Fibroblast of lung (primary cell): ENCODE measurements around the gene CRIP2. TPM values are rescaled to one million over a fixed set of nuclear protein-coding genes. Genes with fewer than 3 reads are reported as not detected.

Experiments used
- DNase-seq, 2 donors: peaks; one replicate each; pipeline versions ENCODE4 v3.0.0 to v3.0.0-alpha.2; 2010; ENCODE audit warnings: low read depth in 2 of 2
- H2AFZ ChIP-seq: 2 replicates; pipeline ENCODE4 v1.5.1; 2012; ENCODE audit warnings: low read length, control low read depth, inconsistent platforms
- H3K27ac ChIP-seq: 2 replicates; pipeline ENCODE4 v1.5.1; 2011; ENCODE audit warnings: low read length, control low read depth; ENCODE audit not compliant: insufficient read depth
- H3K27me3 ChIP-seq: 2 replicates; pipeline ENCODE4 v1.5.1; 2011; ENCODE audit warnings: mild to moderate bottlenecking, low read length; ENCODE audit not compliant: control insufficient read depth, insufficient read depth
- H3K36me3 ChIP-seq: 2 replicates; pipeline ENCODE4 v1.5.1; 2011; ENCODE audit warnings: low read length; ENCODE audit not compliant: control insufficient read depth, insufficient read depth
- H3K4me1 ChIP-seq: 2 replicates; pipeline ENCODE4 v1.5.1; 2011; ENCODE audit warnings: low read length; ENCODE audit not compliant: control insufficient read depth, insufficient read depth; ENCODE audit errors: extremely low read depth
- H3K4me2 ChIP-seq: 2 replicates; pipeline ENCODE4 v1.5.1; 2011; ENCODE audit warnings: low read length, control low read depth; ENCODE audit not compliant: insufficient read depth; ENCODE audit errors: extremely low read depth
- H3K4me3 ChIP-seq, 4 experiments: fragments of 200-600 bp in 1 of 4; sonication (generic) in 1 of 4; replicated peaks in 1 of 4; 2 replicates each; pipeline ENCODE4 v1.5.1; 2011 to 2016; ENCODE audit warnings: low read length in 4 of 4, low read depth in 3 of 4, mild to moderate bottlenecking in 3 of 4, control low read depth in 2 of 4, inconsistent platforms in 1 of 4, mixed read lengths in 1 of 4; ENCODE audit not compliant: insufficient read depth in 1 of 4; ENCODE audit errors: control extremely low read depth in 1 of 4
- H3K79me2 ChIP-seq: 2 replicates; pipeline ENCODE4 v1.5.1; 2012; ENCODE audit warnings: mild to moderate bottlenecking, low read length, inconsistent platforms; ENCODE audit not compliant: control insufficient read depth, insufficient read depth
- H3K9ac ChIP-seq: 2 replicates; pipeline ENCODE4 v1.5.1; 2011; ENCODE audit warnings: mild to moderate bottlenecking, low read length, control low read depth; ENCODE audit not compliant: insufficient read depth
- H3K9me3 ChIP-seq: 2 replicates; pipeline ENCODE4 v1.5.1; 2012; ENCODE audit warnings: low read depth, low read length; ENCODE audit not compliant: control insufficient read depth, insufficient read depth
- H4K20me1 ChIP-seq: 2 replicates; pipeline ENCODE4 v1.5.1; 2011; ENCODE audit warnings: low read length; ENCODE audit not compliant: control insufficient read depth, insufficient read depth; ENCODE audit errors: extremely low read depth
- CTCF ChIP-seq, 2 donors: IDR thresholded peaks in 1 of 2; conservative IDR thresholded peaks in 1 of 2; 1 replicate in 1 of 2; 2 replicates in 1 of 2; pipeline ENCODE4 v1.5.1; 2011 to 2012; ENCODE audit warnings: low read length in 2 of 2, control low read depth in 1 of 2, inconsistent platforms in 1 of 2, low read depth in 1 of 2, mild to moderate bottlenecking in 1 of 2
- EZH2 ChIP-seq: IDR thresholded peaks from 2 replicates; pipeline ENCODE4 v1.5.1; 2012; ENCODE audit warnings: low read length, control low read depth, mild to moderate bottlenecking; ENCODE audit errors: missing control alignments
- polyA plus RNA-seq, 2 donors: library from polyadenylated mRNA; depleted of rRNA in 1 of 2; stranded (reverse) in 1 of 2; unstranded in 1 of 2; fragments of >200 nt; gene quantifications; 2 replicates each; pipeline ENCODE4 v1.2.1, GENCODE V29; 2011 to 2012; ENCODE audit warnings: missing spikeins in 1 of 2
- total RNA-seq: library from RNA; depleted of rRNA; stranded (reverse); fragments of >200 nt; gene quantifications from 2 replicates; pipeline ENCODE4 v1.2.1, GENCODE V29; 2014

CRIP2 gene
- total and polyA plus RNA-seq, 2 donors (not counting 1 experiment from before 2014, with no cell fraction given): 58.9 to 68.5 TPM

GRCh38 chr14:105439179-105439578 lies 35.4 kb upstream of the CRIP2 start:
- TF ChIP-seq EZH2: no peak
- TF ChIP-seq CTCF (conservative IDR thresholded peaks at IDR 0.05 in 1 of 2, IDR thresholded peaks at IDR 0.05 in 1 of 2; ENCODE audit: low read depth in 1 of 2, low read length in 2 of 2): no peak
- no peak overlapping the region for H3K27ac ChIP-seq
- H3K9ac ChIP-seq: no peak overlapping the region
- H3K4me3 ChIP-seq: no peak overlapping the region
- peaks cover 6% of the 10 kb centered on the region for H3K36me3 ChIP-seq
- no peak for DNase-seq
- no peak overlapping the region for H3K4me2 ChIP-seq
- no peaks in the 10 kb centered on the region for H3K9me3 ChIP-seq
- H3K79me2 ChIP-seq: peaks cover 47% of the 10 kb centered on the region
- no peaks in the 10 kb centered on the region for H3K4me1 ChIP-seq
- H3K27me3 ChIP-seq: no peaks in the 10 kb centered on the region
- H2AFZ ChIP-seq: no peak overlapping the region
- H4K20me1 ChIP-seq: no peaks in the 10 kb centered on the region

GRCh38 chr14:105439710-105440553 lies 34.7 kb upstream of the CRIP2 start:
- H3K9ac ChIP-seq: no peak overlapping the region
- no peaks in the 10 kb centered on the region for H3K9me3 ChIP-seq
- H3K4me3 ChIP-seq: no peak overlapping the region
- no peak for DNase-seq
- no peak overlapping the region for H3K4me2 ChIP-seq
- H3K79me2 ChIP-seq: peaks cover 41% of the 10 kb centered on the region
- H2AFZ ChIP-seq: no peak overlapping the region
- no peaks in the 10 kb centered on the region for H3K27me3 ChIP-seq
- H4K20me1 ChIP-seq: no peaks in the 10 kb centered on the region
- no peaks in the 10 kb centered on the region for H3K4me1 ChIP-seq
- H3K27ac ChIP-seq: no peak overlapping the region
- TF ChIP-seq EZH2: no peak
- H3K36me3 ChIP-seq: peaks cover 6% of the 10 kb centered on the region

GRCh38 chr14:105440554-105440900 lies 34.1 kb upstream of the CRIP2 start:
- H3K4me3 ChIP-seq: no peak overlapping the region
- no peaks in the 10 kb centered on the region for H3K27me3 ChIP-seq
- no peaks in the 10 kb centered on the region for H3K4me1 ChIP-seq
- H3K79me2 ChIP-seq: peaks cover 35% of the 10 kb centered on the region
- no peak for TF ChIP-seq EZH2
- TF ChIP-seq CTCF (conservative IDR thresholded peaks at IDR 0.05 in 1 of 2, IDR thresholded peaks at IDR 0.05 in 1 of 2; ENCODE audit: low read depth in 1 of 2, low read length in 2 of 2): no peak
- no peaks in the 10 kb centered on the region for H4K20me1 ChIP-seq
- no peak overlapping the region for H2AFZ ChIP-seq
- no peak overlapping the region for H3K27ac ChIP-seq
- H3K36me3 ChIP-seq: peaks cover 6% of the 10 kb centered on the region
- no peak overlapping the region for H3K4me2 ChIP-seq
- H3K9ac ChIP-seq: no peak overlapping the region
- no peaks in the 10 kb centered on the region for H3K9me3 ChIP-seq
- no peak for DNase-seq
